ENCODE measurements around the gene CPE.

CPE gene

GRCh38 chr4:165508372-165509120, 129.7 kb downstream of the CPE start:
- DNase-seq (ENCODE audit: low spot score): no peak

- DNase-seq (ENCODE audit: low spot score): no peak
Observed at GRCh38 chr4:165512424-165512823, 133.6 kb downstream of the CPE start.

GRCh38 chr4:165514739-165515138, 135.9 kb downstream of the CPE start:
- DNase-seq (ENCODE audit: low spot score): no peak

- DNase-seq (ENCODE audit: low spot score): no peak
Observed at GRCh38 chr4:165515201-165515600, 136.4 kb downstream of the CPE start.

- DNase-seq (ENCODE audit: low spot score): no peak
Observed at GRCh38 chr4:165516281-165516833, 137.5 kb downstream of the CPE start.

GRCh38 chr4:165517216-165517615, 138.4 kb downstream of the CPE start:
- no peak for DNase-seq (ENCODE audit: low spot score)

- DNase-seq (ENCODE audit: low spot score): no peak
Observed at GRCh38 chr4:165518024-165518616, 139.3 kb downstream of the CPE start.

GRCh38 chr4:165518686-165519085, 139.9 kb downstream of the CPE start:
- DNase-seq (ENCODE audit: low spot score): no peak

GRCh38 chr4:165519591-165519990, 140.8 kb downstream of the CPE start:
- DNase-seq (ENCODE audit: low spot score): no peak

- DNase-seq (ENCODE audit: low spot score): no peak
Observed at GRCh38 chr4:165520086-165520485, 141.3 kb downstream of the CPE start.

GRCh38 chr4:165522050-165522449, 143.2 kb downstream of the CPE start:
- DNase-seq (ENCODE audit: low spot score): no peak

GRCh38 chr4:165524532-165525190, 145.9 kb downstream of the CPE start:
- no peak for DNase-seq (ENCODE audit: low spot score)

GRCh38 chr4:165532976-165533375, 154.2 kb downstream of the CPE start:
- no peak for DNase-seq (ENCODE audit: low spot score)

- DNase-seq (ENCODE audit: low spot score): peak; percentile 43
Observed at GRCh38 chr4:165537028-165537648, 158.3 kb downstream of the CPE start.

GRCh38 chr4:165539801-165540200, 161.0 kb downstream of the CPE start:
- DNase-seq (ENCODE audit: low spot score): no peak

- DNase-seq (ENCODE audit: low spot score): no peak
Observed at GRCh38 chr4:165540206-165540830, 161.5 kb downstream of the CPE start.

- DNase-seq (ENCODE audit: low spot score): no peak
Observed at GRCh38 chr4:165541851-165542459, 163.1 kb downstream of the CPE start.

GRCh38 chr4:165542476-165542875, 163.7 kb downstream of the CPE start:
- no peak for DNase-seq (ENCODE audit: low spot score)
